HG02840 (cell line): ENCODE measurements around the gene SLC52A1.
"Not testable (repeated sequence)": the region's sequence is repeated elsewhere in the genome, so short reads cannot be mapped to it uniquely, and the experiment has no call there.

Source experiments
- ATAC-seq: cut with Tn5 transposase; IDR thresholded peaks from one replicate; pipeline ENCODE4 v1.9.1; 2021; ENCODE audit warnings: mild to moderate bottlenecking, moderate library complexity, moderate number of reproducible peaks; ENCODE audit not compliant: unreplicated experiment, low FRiP score

The SLC52A1 gene

GRCh38 chr17:5035315-5035714 lies at the start of gene SLC52A1:
TSS of gene SLC52A1 (minus strand) at chr17:5035426. CDS start at chr17:5034606, 820 bp downstream.
- no peak for ATAC-seq

DNA sequence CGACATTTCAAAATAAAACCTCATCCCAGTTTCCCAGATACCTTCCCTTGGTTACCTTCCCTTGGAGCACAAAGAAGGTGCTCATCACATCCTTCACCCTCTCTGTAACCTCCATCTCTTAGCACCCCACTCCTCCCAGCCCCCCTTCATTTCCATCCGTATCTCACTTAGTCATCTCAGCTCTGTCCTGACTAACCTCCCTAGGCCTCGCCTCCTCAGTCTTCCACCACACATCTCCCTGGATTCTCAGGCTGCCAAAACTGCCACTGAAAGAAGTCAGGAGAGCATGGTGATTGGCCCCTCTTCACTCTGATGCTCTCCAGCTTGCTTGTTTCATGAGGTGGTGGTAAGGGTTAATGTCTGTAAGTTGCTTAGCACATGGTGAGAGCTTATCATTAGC lies 45.4 kb upstream of the SLC52A1 start:
- no peak for ATAC-seq

DNA sequence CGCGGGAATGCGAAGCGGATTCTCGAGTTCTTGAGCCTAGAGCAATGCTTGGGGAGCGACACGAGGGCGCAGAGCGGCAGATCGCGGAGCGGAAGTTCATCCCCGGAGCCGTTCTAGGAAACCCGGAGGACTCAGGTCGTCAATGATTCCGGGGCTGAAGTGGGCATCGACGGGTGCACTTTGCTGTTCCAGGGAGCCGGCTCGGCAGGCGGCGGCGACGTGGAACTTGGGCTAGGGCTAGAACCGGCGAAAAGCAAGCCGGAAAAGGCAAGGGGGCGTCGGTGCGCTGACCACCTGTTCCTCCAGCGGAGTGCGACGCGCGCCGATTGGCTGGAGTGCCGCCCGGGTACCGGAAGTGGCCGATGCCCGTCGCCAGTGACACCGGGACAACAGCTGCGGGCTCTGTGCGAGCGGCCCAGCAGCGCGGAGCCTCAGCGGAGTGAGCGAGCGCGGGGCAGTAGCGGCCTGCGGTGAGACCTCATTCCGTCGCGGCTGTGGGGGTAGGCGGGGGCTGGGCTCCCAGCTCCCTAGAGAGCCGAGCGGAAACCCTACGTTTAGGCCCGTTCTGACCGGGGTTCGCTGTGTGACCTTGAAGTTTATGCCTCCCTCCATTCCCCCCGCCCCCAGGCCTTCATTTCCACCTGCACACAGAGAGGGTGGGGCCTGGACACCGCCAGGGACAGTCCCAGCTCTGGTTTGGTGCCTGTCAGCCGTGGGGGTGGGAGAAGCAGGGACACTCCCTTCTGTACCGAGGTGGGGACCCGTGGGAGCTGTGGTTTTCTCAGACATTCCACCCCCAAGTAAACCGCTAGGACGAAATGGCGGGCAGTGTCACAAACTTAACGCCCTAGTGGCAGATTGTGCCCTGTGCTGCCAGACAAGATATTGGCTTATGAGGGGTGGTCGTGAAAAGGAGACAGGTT lies 43.1 kb upstream of the SLC52A1 start, which contains the start of gene ZFP3:
TSS of gene ZFP3 (plus strand) at position 362 of the 923 bp plus-strand sequence. CDS start 13,038 bp downstream, outside the sequence.
- ATAC-seq: peak; percentile 83

GRCh38 chr17:5077781-5078105 lies 42.5 kb upstream of the SLC52A1 start:
- ATAC-seq: no peak

DNA sequence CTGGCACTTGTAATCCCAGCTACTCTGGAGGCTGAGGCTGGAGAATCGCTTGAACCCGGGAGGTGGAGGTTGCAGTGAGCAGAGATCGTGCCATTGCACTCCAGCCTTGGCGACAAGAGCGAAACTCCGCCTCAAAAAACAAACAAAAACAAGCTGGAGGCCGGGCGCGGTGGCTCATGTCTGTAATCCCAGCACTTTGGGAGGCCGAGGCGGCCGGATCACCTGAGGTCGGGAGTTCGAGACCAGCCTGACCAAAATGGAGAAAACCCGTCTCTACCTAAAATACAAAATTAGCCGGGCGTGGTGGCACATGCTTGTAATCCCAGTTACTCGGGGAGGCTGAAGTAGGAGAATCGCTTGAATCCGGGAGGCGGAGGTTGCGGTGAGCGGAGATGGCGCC lies 42.0 kb upstream of the SLC52A1 start:
- ATAC-seq: not testable (repeated sequence)

DNA sequence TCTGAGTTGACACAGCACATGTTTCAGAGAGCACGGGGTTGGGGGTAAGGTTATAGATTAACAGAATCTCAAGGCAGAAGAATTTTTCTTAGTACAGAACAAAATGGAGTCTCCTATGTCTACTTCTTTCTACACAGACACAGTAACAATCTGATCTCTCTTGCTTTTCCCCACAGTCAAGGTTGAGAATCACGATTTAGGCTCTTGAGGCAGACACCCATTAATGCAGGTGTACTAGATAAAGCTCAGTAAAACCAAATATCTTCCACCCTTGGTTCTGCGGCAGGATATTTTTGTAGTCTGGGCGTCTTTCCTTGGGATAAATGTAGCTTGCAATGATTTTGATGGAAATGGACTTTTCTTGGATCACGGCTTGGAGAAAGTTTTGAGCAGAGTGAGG lies 40.2 kb upstream of the SLC52A1 start:
- ATAC-seq: not testable (repeated sequence)

DNA sequence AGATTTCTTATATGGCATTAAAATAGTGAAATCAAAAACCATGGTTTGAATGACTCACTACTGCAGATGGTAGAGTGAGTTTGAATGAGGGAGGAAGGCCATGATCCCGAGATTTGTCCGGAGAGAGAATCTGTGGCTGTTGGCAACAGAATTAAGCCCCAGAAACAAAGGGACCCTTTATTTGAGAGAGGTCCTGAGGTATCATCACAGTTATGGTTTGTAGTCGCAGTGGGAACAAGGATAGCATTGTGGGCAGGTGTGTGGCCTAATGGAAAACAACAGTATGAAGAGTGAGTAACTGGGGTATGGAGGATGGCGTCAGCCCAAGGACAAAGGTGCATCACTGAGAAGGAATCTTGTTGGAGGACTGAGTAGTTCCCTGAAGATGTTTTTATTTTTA lies 34.5 kb upstream of the SLC52A1 start:
- ATAC-seq: no peak

- no peak for ATAC-seq
Measured at GRCh38 chr17:5068236-5068635, 33.0 kb upstream of the SLC52A1 start.

GRCh38 chr17:5065227-5065744 lies 30.1 kb upstream of the SLC52A1 start:
- ATAC-seq: no peak

- no peak for ATAC-seq
Measured at GRCh38 chr17:5055543-5055942, 20.3 kb upstream of the SLC52A1 start.

DNA sequence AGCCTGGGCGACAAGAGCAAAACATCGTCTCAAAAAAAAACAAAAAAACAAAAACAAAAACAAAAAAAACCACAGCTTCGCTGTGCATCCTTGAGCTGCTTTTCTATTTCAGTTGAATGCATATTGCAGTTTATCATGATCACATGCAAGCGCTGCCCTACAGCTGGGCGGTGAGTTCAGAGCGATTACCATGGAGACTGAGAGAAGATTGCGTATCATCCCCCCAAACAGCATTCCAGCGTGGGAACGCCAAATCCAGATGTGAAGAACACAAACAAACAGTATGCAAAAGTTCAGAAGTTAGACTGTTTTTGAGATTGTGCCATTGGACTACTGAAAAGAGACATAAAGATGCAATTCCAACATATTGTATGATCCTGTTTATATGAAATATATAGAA lies 15.1 kb upstream of the SLC52A1 start:
- ATAC-seq: no peak

DNA sequence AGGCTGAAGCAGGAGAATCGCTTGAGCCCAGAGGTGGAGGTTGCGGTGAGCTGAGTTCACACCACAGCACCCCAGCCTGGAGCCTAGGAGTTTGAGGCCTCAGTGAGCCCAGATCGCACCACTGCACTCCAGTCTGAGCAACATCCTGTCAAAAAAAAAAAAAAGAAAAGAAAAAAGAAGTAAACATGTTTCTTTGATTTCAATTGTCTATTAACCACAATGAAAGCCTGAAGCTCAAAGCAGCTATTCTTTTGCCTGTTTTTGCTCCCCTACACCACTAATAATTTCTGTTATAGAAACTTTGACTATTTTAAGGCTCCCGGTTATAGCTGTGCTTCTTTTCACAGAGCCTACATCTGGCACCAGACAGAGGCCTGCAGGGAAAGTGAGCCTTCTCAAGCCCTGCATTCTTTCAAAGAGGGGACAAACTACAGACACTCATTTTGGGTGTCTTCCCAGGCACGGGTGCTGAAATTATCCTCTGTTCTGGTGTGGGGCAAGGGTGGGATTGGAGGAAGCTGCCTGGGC lies 14.2 kb upstream of the SLC52A1 start:
- no peak for ATAC-seq

DNA sequence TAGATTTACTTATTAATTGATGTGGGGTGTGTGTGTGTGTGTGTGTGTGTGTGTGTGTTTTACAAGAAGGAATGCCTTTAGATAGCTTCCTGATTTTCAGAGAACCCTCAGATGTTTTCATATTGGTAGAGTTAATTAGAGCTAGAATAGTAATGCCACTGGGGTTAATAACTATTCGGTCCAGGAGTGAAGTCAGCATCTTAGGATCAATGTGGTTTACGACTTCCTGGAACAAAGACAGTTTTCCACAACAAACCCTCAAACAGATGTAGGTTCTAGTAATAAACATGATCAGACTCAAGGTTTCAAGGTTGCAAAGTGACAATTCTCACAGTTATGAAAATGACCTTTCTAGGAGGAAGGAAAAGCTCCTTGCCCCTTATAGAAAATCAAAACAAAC lies 12.2 kb upstream of the SLC52A1 start:
- ATAC-seq: no peak

DNA sequence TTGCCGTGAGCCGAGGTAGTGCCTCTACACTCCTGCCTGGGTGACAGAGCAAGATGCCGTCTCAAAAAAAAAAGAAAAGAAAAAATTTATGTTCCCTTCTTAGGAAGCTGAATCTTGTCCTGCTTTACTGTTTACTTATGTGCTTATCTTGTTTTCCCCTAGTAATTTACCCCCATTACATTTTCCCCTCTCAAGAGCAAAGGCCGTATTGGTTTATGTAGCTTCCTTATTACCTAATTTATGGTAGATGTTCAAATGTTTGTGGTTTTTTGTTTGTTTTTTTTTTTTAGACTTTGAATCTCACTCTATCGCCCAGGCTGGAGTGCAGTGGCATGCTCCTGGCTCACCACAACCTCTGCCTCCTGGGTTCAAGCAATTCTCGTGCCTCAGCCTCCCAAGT lies 10.3 kb upstream of the SLC52A1 start:
- no peak for ATAC-seq

DNA sequence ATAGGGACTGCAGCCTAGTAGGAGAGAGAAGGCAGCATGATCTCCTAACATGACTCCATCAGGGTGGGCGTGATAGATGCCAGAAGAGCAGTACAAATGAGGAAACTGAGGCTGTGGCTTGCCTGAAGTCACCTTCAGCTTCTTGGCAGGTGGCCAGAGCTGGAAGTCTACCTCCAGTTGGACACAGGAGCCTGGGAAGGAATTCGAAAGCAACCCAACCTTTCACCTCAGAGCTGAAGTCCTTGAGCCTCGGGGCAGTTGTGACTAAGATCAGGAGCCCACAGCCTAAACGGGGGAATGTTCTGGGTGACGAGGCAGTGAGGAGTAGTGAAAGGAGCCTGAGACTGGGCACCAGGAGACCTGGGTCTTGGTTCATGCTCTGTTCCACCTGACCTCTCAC lies 9.4 kb upstream of the SLC52A1 start:
- no peak for ATAC-seq

GRCh38 chr17:5043524-5043923 lies 8.3 kb upstream of the SLC52A1 start:
- no peak for ATAC-seq

- no peak for ATAC-seq
Measured at GRCh38 chr17:5042157-5043022, 7.2 kb upstream of the SLC52A1 start.

GRCh38 chr17:5034651-5035050 lies 575 bp downstream of the SLC52A1 start:
- no peak for ATAC-seq

DNA sequence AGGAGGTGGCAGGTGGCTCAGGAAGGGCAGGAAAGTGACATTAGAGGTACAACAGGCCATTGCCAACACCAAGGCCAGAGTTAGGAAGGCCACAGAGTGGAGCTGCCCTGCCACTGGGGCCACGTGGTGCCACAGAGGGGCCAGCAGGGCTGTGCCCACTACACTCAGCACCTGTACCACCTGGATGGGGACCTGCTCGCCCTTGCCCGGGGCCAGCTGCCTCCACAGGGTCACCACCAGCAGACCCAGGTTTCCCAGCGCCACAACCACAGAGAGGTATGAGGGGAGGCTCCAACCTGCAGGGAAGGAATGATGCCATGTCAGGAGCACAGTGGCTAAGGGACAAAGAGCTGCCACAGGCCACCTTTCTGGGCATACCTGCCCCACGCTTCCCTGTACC lies 1.2 kb downstream of the SLC52A1 start:
- ATAC-seq: no peak

DNA sequence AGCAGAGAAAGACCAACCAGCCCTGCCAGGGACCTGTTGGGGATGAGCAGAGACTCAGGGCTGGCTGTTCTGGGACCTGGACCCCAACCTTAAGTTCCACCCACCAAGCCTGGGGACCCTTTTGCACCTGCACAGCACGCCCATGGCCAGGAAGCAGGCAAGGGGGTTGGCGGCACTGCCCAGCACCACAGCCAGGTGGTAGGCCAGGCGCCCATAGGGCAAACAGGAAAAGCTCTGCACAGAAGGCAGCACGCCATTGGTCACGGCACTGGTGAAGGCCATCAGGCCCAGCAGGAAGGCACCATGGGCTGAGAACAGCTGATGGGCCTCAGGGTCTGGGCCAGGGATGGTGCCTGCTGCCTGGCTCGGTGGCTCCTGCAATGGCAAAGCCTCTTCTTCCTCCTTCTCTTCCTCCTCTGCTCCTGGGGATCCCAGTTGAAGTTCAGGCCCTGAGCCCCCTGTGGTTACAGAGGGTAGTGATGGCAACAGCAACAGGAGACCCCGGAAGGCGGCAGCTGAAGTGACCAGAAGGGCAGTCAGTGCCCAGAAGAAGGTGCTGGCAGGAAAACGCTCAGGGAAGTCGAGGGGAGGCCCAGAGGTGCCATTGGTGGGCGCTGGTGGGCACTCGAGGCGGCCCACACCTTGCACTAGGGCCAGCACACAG lies 1.7 kb downstream of the SLC52A1 start:
- ATAC-seq: no peak
